ENCODE results near the gene CDH20. TPM values are rescaled to one million over a fixed set of nuclear protein-coding genes. Genes with fewer than 3 reads are reported as not detected.

Gene CDH20
- total and polyA plus RNA-seq, 2 of the 4 experiments (the other 2 are of a cell fraction) = not detected

- Histone ChIP-seq H2BK120ac (ENCODE audit: low read depth, low read length) (no peak overlapping the region), H3K4ac (ENCODE audit: low read depth, low read length) (no peak overlapping the region), H3K27me3 (ENCODE audit: control insufficient read depth, insufficient read depth, low read length) (no peaks in the 10 kb centered on the region), H3K14ac (replicated peaks; ENCODE audit: low read depth, low read length) (no peak overlapping the region), H3K9me3 (ENCODE audit: control insufficient read depth, insufficient read depth, low read length) (no peaks in the 10 kb centered on the region), H2BK20ac (ENCODE audit: low read depth, low read length) (no peak overlapping the region), H2AK5ac (ENCODE audit: low read depth, low read length) (no peak overlapping the region), H3K79me1 (ENCODE audit: low read depth in 1 of 2, low read length in 2 of 2) (no peaks in the 10 kb centered on the region), H4K8ac (ENCODE audit: low read depth in 2 of 2, low read length in 2 of 2) (no peak overlapping the region), H3K27ac (ENCODE audit: insufficient read depth, low read length) (no peak overlapping the region), H2AK9ac (replicated peaks; ENCODE audit: low read depth, low read length, poor library complexity) (no peak overlapping the region), H4K5ac (ENCODE audit: low read depth, low read length) (no peak overlapping the region), H4K91ac (ENCODE audit: insufficient read depth, low read depth, low read length) (no peak overlapping the region), H3K4me3 (ENCODE audit: insufficient read depth, low read depth, low read length) (no peak overlapping the region), H3K36me3 (ENCODE audit: control insufficient read depth, insufficient read depth, low read length) (no peaks in the 10 kb centered on the region), H2BK15ac (ENCODE audit: low read depth, low read length) (no peak overlapping the region), H2AFZ (replicated peaks; ENCODE audit: low read length, poor library complexity) (no peak overlapping the region), H3K23ac (ENCODE audit: low read depth, low read length) (no peak overlapping the region), H3K9me1 (ENCODE audit: insufficient read depth, low read length) (no peaks in the 10 kb centered on the region; the same call in 1 of the 2 replicates), H4K20me1 (ENCODE audit: insufficient read depth, low read length) (no peaks in the 10 kb centered on the region), H3K9ac (ENCODE audit: low read depth, low read length) (no peak overlapping the region), H3K18ac (ENCODE audit: low read depth, low read length) (no peak overlapping the region), H3K4me2 (ENCODE audit: low read depth, low read length) (no peak overlapping the region), H3K4me1 (ENCODE audit: control insufficient read depth, insufficient read depth, low read length) (no peaks in the 10 kb centered on the region; the same call in 1 of the 2 replicates), H2BK5ac (ENCODE audit: low read depth, low read length, poor library complexity, severe bottlenecking) (no peak overlapping the region), H3K56ac (ENCODE audit: extremely low read depth, insufficient read depth, low read length) (no peak overlapping the region)
- CTCF ChIA-PET = no interaction called here
- POLR2A ChIA-PET (ENCODE audit: unreplicated experiment) = no interaction called here
- ATAC-seq (ENCODE audit: low read depth) (no peak), DNase-seq (no peak)
- intact Hi-C loops (cut with micrococcal nuclease) (no loop called here), dilution Hi-C loops (cut with HindIII; ENCODE audit: low sequenced_read_pairs, unreplicated experiment) (no loop called here), in situ Hi-C loops (cut with MboI; ENCODE audit: low sequenced_read_pairs) (no loop called here)
- no TSS peak for BruUV-seq (replicated peaks)
- TF ChIP-seq CHD1 (IDR thresholded peaks at IDR 0.05; ENCODE audit: low read depth, low read length) (no peak), RCOR1 (IDR thresholded peaks at IDR 0.05; ENCODE audit: insufficient replicate concordance, low read length) (no peak), SMC3 (IDR thresholded peaks at IDR 0.05; ENCODE audit: low read depth, low read length) (no peak), CTCF (conservative IDR thresholded peaks at IDR 0.05; ENCODE audit: low read depth, low read length) (no peak), FOS (IDR thresholded peaks at IDR 0.05; ENCODE audit: low read depth, low read length) (no peak), POLR2A (IDR thresholded peaks at IDR 0.05; ENCODE audit: low read depth, low read length) (no peak), MAFK (IDR thresholded peaks at IDR 0.05; ENCODE audit: low read depth, low read length) (no peak), RAD21 (IDR thresholded peaks at IDR 0.05; ENCODE audit: low read length) (no peak), USF2 (IDR thresholded peaks at IDR 0.05; ENCODE audit: low read depth, low read length) (no peak), NFE2L2 (IDR thresholded peaks at IDR 0.05; ENCODE audit: low read depth, low read length) (no peak), ELK1 (IDR thresholded peaks at IDR 0.05; ENCODE audit: borderline replicate concordance, low read depth, low read length) (no peak)
Measured at GRCh38 chr18:61394983-61395382, 61.8 kb downstream of the CDH20 start.
